Subcutaneous adipose tissue (tissue), 4 donors: ENCODE measurements around the gene GNAO1. TPM values are rescaled to one million over a fixed set of nuclear protein-coding genes. Genes with fewer than 3 reads are reported as not detected.

Experiments
- CTCF ChIP-seq: fragments of 450-650 bp; IDR thresholded peaks from one replicate; pipeline ENCODE4 v1.5.1; 2016; ENCODE audit warnings: low read depth, mild to moderate bottlenecking, control low read depth, antibody characterized with exemption, moderate library complexity
- total RNA-seq, 4 donors: library from RNA; depleted of rRNA; stranded (reverse); fragments of >200 nt; gene quantifications; one replicate each; pipeline ENCODE4 v1.1.0, GENCODE V29; 2016

GNAO1 gene
- total RNA-seq, 4 donors from 2014 or later: 0.44 to 1.6 (median 0.63) TPM

GRCh38 chr16:56270828-56271227, 79.5 kb downstream of the GNAO1 start:
- TF ChIP-seq CTCF: no peak

- no peak for TF ChIP-seq CTCF
Observed at GRCh38 chr16:56272583-56272894, 81.2 kb downstream of the GNAO1 start.

- no peak for TF ChIP-seq CTCF
Observed at GRCh38 chr16:56273615-56274014, 82.3 kb downstream of the GNAO1 start.

- no peak for TF ChIP-seq CTCF
Observed at GRCh38 chr16:56274369-56274768, 83.1 kb downstream of the GNAO1 start.

GRCh38 chr16:56275076-56275475, 83.8 kb downstream of the GNAO1 start:
- no peak for TF ChIP-seq CTCF

GRCh38 chr16:56275801-56276200, 84.5 kb downstream of the GNAO1 start:
- TF ChIP-seq CTCF: no peak

GRCh38 chr16:56277075-56277474, 85.8 kb downstream of the GNAO1 start:
- TF ChIP-seq CTCF: no peak
